AG10803 (cell line): ENCODE measurements around the gene PSMB1.

Source experiments
- DNase-seq: peaks from one replicate; pipeline ENCODE4 v3.0.0; 2010; ENCODE audit warnings: low read depth
- H3K4me3 ChIP-seq: 2 replicates; pipeline ENCODE4 v1.5.1; 2011; ENCODE audit warnings: mild to moderate bottlenecking, low read length, control low read depth
- CTCF ChIP-seq: conservative IDR thresholded peaks from 2 replicates; pipeline ENCODE4 v1.5.1; 2011; ENCODE audit warnings: mild to moderate bottlenecking, low read length, control low read depth, inconsistent platforms

PSMB1 gene

GRCh38 chr6:170524172-170524502, 29.0 kb downstream of the PSMB1 start:
- no peak for DNase-seq
- no peak overlapping the region for H3K4me3 ChIP-seq
- no peak for TF ChIP-seq CTCF

- no peak overlapping the region for H3K4me3 ChIP-seq
- no peak for TF ChIP-seq CTCF
- no peak for DNase-seq
These were observed 29.6 kb downstream of the PSMB1 start for GRCh38 chr6:170523256-170524171.

- H3K4me3 ChIP-seq: no peak overlapping the region
- DNase-seq: no peak
- peak; percentile 29 for TF ChIP-seq CTCF
These were observed 30.4 kb downstream of the PSMB1 start for GRCh38 chr6:170522565-170523183.

- peak; percentile 91 for TF ChIP-seq CTCF
- H3K4me3 ChIP-seq: no peak overlapping the region
- DNase-seq: peak; percentile 76
These were observed 36.1 kb downstream of the PSMB1 start for GRCh38 chr6:170516783-170517616.

GRCh38 chr6:170514908-170515307, 38.2 kb downstream of the PSMB1 start:
- H3K4me3 ChIP-seq: no peak overlapping the region
- TF ChIP-seq CTCF: no peak
- no peak for DNase-seq

- TF ChIP-seq CTCF: no peak
- DNase-seq: no peak
- no peak overlapping the region for H3K4me3 ChIP-seq
These were observed 40.9 kb downstream of the PSMB1 start for GRCh38 chr6:170512249-170512648.
